Uterus (tissue), 4 donors: Measurements from ENCODE around the gene LPCAT3. TPM values are rescaled to one million over a fixed set of nuclear protein-coding genes. Genes with fewer than 3 reads are reported as not detected.

Source experiments
- DNase-seq, 2 donors: peaks; one replicate each; pipeline ENCODE4 v3.0.0-alpha.2; 2019 to 2020
- H3K27ac ChIP-seq, 2 donors: fragments of 200-600 bp; sonication (generic); 1 replicate in 1 of 2; 2 replicates in 1 of 2; pipeline ENCODE4 v1.5.1; 2016 to 2018
- H3K27me3 ChIP-seq, 2 donors: fragments of 200-600 bp; sonication (generic); one replicate each; pipeline ENCODE4 v1.5.1; 2018 to 2019; ENCODE audit warnings: control low read depth in 1 of 2
- H3K36me3 ChIP-seq, 2 donors: fragments of 200-600 bp; sonication (generic); one replicate each; pipeline ENCODE4 v1.5.1; 2019; ENCODE audit warnings: control low read depth in 1 of 2
- H3K4me1 ChIP-seq, 2 donors: fragments of 200-600 bp; sonication (generic); one replicate each; pipeline ENCODE4 v1.5.1; 2018 to 2019; ENCODE audit warnings: control low read depth in 1 of 2
- H3K4me3 ChIP-seq, 2 donors: fragments of 200-600 bp; sonication (generic); 1 replicate in 1 of 2; 2 replicates in 1 of 2; pipeline ENCODE4 v1.5.1; 2018 to 2019; ENCODE audit warnings: mild to moderate bottlenecking in 1 of 2
- H3K9me3 ChIP-seq, 2 donors: fragments of 200-600 bp; sonication (generic); one replicate each; pipeline ENCODE4 v1.5.1; 2019; ENCODE audit warnings: control low read depth in 1 of 2
- POLR2A ChIP-seq, 2 donors: fragments of 450-650 bp; IDR thresholded peaks; one replicate each; pipeline ENCODE4 v1.6.1; 2016; ENCODE audit warnings: antibody characterized with exemption in 2 of 2, mild to moderate bottlenecking in 1 of 2, moderate library complexity in 1 of 2
- intact Hi-C: fragments of 100-400 bp; cut with DNase I; formaldehyde crosslinking; loops from one replicate; pipeline ENCODE4 v1.15.1; 2023; ENCODE audit warnings: low total_unique reads
- total RNA-seq, 4 donors: library from RNA; depleted of rRNA in 3 of 4; stranded (reverse); fragments of >200 nt in 3 of 4; gene quantifications; one replicate each; pipeline versions ENCODE4 v1.1.0 to v1.2.4, GENCODE V29; 2014 to 2023
- TF ChIP-seq, protein P1 (sequence below), 4 experiments: fragments of 200-600 bp in 2 of 4; fragments of 450-650 bp in 2 of 4; sonication (generic) in 2 of 4; IDR thresholded peaks; one replicate each; pipeline ENCODE4 v1.5.1; 2016 to 2019; ENCODE audit warnings: antibody characterized with exemption in 4 of 4, mild to moderate bottlenecking in 2 of 4, moderate library complexity in 1 of 4
- donor health status: DM: yes; HTN: yes; CAD: no.

The LPCAT3 gene
- total RNA-seq, 4 donors from 2014 or later: 10.2 to 45.1 (median 17.1) TPM

DNA sequence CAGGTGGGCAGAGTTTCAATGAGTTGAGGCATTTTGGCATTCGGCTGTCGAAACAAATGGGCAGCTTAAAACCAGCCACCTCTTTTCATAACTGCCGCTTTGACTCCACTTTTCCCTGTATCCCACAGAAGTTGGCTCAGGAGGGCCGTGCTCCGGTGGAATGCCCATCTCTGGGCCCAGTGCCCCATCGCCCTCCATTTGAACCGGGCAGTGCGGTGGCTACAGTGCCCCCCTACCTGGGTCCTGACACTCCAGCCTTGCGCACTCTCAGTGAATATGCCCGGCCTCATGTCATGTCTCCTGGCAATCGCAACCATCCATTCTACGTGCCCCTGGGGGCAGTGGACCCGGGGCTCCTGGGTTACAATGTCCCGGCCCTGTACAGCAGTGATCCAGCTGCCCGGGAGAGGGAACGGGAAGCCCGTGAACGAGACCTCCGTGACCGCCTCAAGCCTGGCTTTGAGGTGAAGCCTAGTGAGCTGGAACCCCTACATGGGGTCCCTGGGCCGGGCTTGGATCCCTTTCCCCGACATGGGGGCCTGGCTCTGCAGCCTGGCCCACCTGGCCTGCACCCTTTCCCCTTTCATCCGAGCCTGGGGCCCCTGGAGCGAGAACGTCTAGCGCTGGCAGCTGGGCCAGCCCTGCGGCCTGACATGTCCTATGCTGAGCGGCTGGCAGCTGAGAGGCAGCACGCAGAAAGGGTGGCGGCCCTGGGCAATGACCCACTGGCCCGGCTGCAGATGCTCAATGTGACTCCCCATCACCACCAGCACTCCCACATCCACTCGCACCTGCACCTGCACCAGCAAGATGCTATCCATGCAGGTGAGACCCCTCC, 79.7 kb downstream of the LPCAT3 start:
- intact Hi-C loops: no loop called here
- Histone ChIP-seq H3K4me1 (peaks cover 7 to 24% of the 10 kb centered on the region in 2 donors), H3K27me3 (no peaks in the 10 kb centered on the region), H3K27ac (peak overlapping the region; percentile 93 to 97), H3K36me3 (no peaks in the 10 kb centered on the region), H3K4me3 (peak overlapping the region; percentile 64 to 66), H3K9me3 (no peaks in the 10 kb centered on the region)
- DNase-seq: peak; percentile 54 to 57
- TF ChIP-seq POLR2A (IDR thresholded peaks at IDR 0.05): peak in 1 of 2 donors; percentile 9
- TF ChIP-seq, protein P1, sequence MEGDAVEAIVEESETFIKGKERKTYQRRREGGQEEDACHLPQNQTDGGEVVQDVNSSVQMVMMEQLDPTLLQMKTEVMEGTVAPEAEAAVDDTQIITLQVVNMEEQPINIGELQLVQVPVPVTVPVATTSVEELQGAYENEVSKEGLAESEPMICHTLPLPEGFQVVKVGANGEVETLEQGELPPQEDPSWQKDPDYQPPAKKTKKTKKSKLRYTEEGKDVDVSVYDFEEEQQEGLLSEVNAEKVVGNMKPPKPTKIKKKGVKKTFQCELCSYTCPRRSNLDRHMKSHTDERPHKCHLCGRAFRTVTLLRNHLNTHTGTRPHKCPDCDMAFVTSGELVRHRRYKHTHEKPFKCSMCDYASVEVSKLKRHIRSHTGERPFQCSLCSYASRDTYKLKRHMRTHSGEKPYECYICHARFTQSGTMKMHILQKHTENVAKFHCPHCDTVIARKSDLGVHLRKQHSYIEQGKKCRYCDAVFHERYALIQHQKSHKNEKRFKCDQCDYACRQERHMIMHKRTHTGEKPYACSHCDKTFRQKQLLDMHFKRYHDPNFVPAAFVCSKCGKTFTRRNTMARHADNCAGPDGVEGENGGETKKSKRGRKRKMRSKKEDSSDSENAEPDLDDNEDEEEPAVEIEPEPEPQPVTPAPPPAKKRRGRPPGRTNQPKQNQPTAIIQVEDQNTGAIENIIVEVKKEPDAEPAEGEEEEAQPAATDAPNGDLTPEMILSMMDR (IDR thresholded peaks at IDR 0.05): no peak

DNA sequence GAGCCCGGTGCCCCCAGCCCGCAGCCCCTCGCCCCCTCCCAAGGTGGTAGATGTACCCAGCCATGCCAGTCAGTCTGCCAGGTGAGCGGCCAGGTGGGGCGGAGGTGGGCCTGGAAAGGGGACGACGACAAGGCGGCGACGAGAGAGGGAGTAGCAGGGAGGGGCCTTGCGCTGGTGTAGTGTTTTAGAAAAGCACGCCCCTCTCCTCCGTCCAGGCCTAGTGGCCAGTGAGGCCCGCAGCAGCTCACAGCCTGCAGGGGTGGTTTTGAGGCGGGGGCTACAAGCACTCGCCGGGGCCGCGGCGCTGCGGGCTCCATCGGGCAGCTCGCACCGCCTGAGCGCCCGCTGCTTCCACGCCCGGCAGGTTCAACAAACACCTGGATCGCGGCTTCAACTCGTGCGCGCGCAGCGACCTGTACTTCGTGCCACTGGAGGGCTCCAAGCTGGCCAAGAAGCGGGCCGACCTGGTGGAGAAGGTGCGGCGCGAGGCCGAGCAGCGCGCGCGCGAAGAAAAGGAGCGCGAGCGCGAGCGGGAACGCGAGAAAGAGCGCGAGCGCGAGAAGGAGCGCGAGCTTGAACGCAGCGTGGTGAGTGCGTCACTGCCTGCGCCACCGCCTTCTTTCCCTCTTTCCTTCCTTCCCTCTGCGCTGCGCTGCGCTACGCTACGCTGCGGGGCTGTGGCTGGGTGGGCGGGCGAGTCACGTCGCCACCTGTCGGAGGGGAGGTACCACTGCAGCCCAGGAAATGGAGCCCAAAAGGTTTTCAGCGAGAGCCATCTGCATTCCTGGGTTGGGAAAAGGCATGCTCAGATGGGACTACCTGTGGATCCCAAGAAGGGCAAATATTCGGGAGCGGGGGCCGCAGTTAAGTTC, 80.6 kb downstream of the LPCAT3 start:
- DNase-seq: peak; percentile 93
- H3K27me3 ChIP-seq: no peaks in the 10 kb centered on the region
- peak; percentile 55 to 75 for TF ChIP-seq POLR2A (IDR thresholded peaks at IDR 0.05)
- TF ChIP-seq, protein P1 (IDR thresholded peaks at IDR 0.05): peak; percentile 91 to 98 (median 98)
- no peaks in the 10 kb centered on the region for H3K9me3 ChIP-seq
- H3K36me3 ChIP-seq: no peaks in the 10 kb centered on the region
- peak overlapping the region; percentile 64 to 66 for H3K4me3 ChIP-seq
- intact Hi-C loops: no loop called here
- peaks cover 12 to 28% of the 10 kb centered on the region in 2 donors for H3K4me1 ChIP-seq
- peak overlapping the region; percentile 93 to 97 for H3K27ac ChIP-seq

DNA sequence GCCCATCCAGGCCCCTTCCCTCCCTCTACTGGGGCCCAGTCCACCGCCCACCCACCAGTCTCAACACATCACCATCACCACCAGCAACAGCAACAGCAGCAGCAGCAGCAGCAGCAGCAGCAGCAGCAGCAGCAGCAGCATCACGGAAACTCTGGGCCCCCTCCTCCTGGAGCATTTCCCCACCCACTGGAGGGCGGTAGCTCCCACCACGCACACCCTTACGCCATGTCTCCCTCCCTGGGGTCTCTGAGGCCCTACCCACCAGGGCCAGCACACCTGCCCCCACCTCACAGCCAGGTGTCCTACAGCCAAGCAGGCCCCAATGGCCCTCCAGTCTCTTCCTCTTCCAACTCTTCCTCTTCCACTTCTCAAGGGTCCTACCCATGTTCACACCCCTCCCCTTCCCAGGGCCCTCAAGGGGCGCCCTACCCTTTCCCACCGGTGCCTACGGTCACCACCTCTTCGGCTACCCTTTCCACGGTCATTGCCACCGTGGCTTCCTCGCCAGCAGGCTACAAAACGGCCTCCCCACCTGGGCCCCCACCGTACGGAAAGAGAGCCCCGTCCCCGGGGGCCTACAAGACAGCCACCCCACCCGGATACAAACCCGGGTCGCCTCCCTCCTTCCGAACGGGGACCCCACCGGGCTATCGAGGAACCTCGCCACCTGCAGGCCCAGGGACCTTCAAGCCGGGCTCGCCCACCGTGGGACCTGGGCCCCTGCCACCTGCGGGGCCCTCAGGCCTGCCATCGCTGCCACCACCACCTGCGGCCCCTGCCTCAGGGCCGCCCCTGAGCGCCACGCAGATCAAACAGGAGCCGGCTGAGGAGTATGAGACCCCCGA, 81.4 kb downstream of the LPCAT3 start:
- Histone ChIP-seq H3K27ac (peak overlapping the region; percentile 93 to 97), H3K9me3 (no peaks in the 10 kb centered on the region), H3K4me3 (peak overlapping the region; percentile 64 to 66), H3K4me1 (peaks cover 18 to 28% of the 10 kb centered on the region in 2 donors), H3K36me3 (no peaks in the 10 kb centered on the region), H3K27me3 (no peaks in the 10 kb centered on the region)
- no peak for TF ChIP-seq POLR2A (IDR thresholded peaks at IDR 0.05)
- TF ChIP-seq, protein P1 (IDR thresholded peaks at IDR 0.05): no peak
- peak in 1 of 2 donors; percentile 57 for DNase-seq
- intact Hi-C loops: no loop called here

DNA sequence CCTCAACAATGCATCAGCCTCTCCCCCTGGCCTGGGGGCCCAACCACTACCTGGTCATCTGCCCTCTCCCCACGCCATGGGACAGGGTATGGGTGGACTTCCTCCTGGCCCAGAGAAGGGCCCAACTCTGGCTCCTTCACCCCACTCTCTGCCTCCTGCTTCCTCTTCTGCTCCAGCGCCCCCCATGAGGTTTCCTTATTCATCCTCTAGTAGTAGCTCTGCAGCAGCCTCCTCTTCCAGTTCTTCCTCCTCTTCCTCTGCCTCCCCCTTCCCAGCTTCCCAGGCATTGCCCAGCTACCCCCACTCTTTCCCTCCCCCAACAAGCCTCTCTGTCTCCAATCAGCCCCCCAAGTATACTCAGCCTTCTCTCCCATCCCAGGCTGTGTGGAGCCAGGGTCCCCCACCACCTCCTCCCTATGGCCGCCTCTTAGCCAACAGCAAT, 82.1 kb downstream of the LPCAT3 start:
- H3K4me3 ChIP-seq: no peak overlapping the region
- H3K36me3 ChIP-seq: no peaks in the 10 kb centered on the region
- peak overlapping the region; percentile 45 to 97 for H3K27ac ChIP-seq
- H3K4me1 ChIP-seq: peaks cover 18 to 28% of the 10 kb centered on the region in 2 donors
- intact Hi-C loops: no loop called here
- no peaks in the 10 kb centered on the region for H3K27me3 ChIP-seq
- TF ChIP-seq, protein P1 (IDR thresholded peaks at IDR 0.05): no peak
- no peak for TF ChIP-seq POLR2A (IDR thresholded peaks at IDR 0.05)
- no peak for DNase-seq
- no peaks in the 10 kb centered on the region for H3K9me3 ChIP-seq
